ENCODE measurements around the gene INHBE.
"Not testable (repeated sequence)": the region's sequence is repeated elsewhere in the genome, so short reads cannot be mapped to it uniquely, and the experiment has no call there.

INHBE gene

GRCh38 chr12:57441846-57442427, 13.2 kb upstream of the INHBE start:
- DNase-seq: no peak

DNA sequence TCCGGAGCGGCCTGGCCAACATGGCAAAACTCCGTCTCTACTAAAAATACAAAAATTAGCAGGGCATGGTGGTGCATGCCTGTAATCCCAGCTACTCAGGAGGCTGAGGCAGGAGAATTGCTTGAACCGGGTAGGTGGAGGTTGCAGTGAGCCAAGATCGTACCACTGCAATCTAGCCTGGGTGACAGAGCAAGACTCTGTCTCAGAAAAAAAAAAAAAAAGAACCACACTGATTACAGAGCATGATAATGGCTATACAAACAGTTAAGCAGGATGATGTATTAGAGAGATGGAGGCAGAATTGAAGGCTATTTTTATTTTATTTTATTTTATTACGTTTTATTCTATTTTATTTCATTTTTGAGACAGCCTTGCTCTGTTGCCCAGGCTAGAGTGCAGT, 10.8 kb upstream of the INHBE start:
- not testable (repeated sequence) for DNase-seq

DNA sequence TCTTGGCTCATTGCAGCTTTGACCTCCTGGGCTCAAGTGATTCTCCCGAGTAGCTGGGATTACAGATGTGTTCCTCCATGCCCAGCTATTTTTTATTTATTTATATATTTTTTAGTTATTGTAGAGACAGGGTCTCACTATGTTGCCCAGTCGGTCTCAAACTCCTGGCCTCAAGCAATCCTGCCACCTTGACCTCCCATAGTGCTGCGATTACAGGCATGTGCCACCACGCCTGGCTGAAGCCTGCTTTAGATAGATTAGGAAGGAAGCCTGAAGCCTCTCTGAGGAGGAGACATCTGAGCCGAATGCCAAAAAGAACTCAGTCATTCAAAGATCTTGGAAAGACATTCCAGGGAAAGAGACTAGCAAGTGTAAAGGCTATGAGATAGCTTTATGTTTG, 10.4 kb upstream of the INHBE start:
- DNase-seq: no peak

DNA sequence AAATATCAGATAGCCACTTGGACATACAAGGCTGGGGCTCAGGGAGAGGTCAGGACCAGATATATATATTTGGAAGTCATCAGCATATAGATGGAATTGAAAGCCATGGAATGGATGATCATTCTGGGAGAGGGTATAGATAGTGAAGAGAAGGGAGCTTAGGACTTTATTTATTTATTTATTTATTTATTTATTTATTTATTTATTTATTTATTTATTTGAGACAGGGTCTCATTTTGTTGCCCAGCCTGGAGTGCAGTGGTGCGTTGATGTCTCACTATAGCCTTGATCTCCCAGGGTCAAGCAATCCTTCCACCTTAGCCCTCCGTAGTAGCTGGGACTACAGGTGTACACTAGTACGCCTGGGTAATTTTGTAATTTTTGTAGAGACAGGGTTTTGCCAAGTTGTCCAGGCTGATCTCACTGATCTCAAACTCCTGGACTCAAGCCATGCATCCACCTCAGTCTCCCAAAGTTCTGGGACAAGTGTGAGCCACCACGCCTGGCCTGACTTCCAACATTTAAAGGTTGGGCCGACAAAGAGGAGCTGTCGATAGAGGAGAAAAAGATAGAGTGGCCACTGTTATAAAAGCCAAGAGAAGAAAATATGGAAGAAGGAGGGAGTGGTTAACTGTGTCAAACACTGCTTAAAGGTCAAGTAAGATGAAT, 8.7 kb upstream of the INHBE start:
- DNase-seq: no peak

GRCh38 chr12:57448669-57449068, 6.4 kb upstream of the INHBE start:
- no peak for DNase-seq

- DNase-seq: no peak
Measured at GRCh38 chr12:57449375-57449774, 5.7 kb upstream of the INHBE start.

DNA sequence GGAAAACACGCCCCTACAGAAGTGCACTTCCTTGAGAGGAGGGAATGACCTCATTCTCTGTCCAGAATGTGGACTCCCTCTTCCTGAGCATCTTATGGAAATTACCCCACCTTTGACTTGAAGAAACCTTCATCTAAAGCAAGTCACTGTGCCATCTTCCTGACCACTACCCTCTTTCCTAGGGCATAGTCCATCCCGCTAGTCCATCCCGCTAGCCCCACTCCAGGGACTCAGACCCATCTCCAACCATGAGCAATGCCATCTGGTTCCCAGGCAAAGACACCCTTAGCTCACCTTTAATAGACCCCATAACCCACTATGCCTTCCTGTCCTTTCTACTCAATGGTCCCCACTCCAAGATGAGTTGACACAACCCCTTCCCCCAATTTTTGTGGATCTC, 5.0 kb upstream of the INHBE start:
- no peak for DNase-seq

- DNase-seq: no peak
Measured at GRCh38 chr12:57451233-57451778, 3.8 kb upstream of the INHBE start.

DNA sequence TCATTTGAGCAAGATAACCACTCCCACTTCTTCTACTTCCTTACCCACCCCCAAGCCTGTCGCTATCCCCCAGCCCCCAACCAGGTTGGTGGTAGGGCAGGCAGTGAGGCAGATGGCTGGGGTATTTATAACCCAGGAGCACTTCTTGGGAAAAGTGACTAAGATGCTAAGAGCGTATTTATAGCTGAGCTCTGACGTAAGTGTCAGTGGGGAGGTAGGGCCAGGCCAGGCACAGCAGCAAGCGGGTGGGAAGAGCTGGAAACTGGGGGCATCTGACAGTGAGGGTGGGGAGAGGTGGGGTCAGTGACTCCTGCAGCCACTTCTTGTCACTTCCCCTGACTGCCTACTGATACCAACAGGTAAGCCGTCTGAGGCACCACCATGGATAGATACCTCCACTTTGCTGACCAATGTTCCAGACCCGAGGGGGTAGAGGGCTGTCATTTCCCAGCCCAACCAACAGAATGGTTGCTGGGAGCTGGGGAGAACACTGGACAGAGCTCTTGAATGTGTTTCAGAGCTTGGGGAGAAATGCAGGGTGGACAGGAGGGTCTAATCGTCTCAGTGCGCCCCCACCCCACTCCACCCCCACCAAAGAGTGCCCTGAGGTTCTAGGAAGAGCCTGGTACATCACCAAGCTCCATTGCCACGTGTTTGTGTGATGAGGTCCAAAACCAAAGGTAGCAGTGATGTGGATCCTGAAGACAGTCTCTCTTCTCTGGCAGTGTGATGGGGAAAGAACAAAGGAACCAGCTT, 2.7 kb upstream of the INHBE start:
- no peak for DNase-seq

- DNase-seq: peak; percentile 35 to 57
Measured at GRCh38 chr12:57452937-57453509, 2.1 kb upstream of the INHBE start.

DNA sequence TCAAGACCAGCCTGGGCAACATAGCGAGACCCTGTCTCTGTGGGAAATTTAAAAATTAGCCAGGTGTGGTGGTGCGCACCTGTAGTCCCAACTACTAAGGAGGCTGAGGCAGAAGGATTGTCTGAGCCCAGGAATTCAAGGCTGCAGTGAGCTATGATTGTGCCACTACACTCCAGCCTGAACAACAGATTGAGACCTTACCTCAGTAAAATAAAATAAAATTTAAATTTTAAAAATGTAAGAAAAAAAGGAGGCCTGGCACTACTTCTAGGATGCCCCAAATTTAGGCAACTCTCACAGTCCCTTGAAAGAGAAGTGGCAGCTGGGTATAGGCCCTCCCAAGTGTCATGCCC, 918 bp upstream of the INHBE start:
- DNase-seq: no peak

DNA sequence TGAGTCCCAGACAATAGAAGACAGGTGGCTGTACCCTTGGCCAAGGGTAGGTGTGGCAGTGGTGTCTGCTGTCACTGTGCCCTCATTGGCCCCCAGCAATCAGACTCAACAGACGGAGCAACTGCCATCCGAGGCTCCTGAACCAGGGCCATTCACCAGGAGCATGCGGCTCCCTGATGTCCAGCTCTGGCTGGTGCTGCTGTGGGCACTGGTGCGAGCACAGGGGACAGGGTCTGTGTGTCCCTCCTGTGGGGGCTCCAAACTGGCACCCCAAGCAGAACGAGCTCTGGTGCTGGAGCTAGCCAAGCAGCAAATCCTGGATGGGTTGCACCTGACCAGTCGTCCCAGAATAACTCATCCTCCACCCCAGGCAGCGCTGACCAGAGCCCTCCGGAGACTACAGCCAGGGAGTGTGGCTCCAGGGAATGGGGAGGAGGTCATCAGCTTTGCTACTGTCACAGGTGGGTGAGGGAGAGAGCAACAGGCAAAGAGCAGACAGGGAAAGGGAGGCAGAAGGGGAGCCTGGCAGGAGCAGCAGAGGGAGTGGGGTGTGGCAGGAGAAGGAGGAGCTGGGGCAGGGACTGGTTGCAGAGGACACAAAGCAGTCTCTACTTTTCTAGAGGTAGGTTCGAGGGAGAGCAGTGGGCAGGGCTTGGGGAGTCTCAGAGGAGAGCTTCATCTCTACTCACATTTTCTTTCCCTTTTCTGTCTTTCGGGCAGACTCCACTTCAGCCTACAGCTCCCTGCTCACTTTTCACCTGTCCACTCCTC, 452 bp downstream of the INHBE start:
- no peak for DNase-seq

DNA sequence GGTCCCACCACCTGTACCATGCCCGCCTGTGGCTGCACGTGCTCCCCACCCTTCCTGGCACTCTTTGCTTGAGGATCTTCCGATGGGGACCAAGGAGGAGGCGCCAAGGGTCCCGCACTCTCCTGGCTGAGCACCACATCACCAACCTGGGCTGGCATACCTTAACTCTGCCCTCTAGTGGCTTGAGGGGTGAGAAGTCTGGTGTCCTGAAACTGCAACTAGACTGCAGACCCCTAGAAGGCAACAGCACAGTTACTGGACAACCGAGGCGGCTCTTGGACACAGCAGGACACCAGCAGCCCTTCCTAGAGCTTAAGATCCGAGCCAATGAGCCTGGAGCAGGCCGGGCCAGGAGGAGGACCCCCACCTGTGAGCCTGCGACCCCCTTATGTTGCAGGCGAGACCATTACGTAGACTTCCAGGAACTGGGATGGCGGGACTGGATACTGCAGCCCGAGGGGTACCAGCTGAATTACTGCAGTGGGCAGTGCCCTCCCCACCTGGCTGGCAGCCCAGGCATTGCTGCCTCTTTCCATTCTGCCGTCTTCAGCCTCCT, 1.1 kb downstream of the INHBE start:
- peak in 1 of 2 experiments; percentile 19 for DNase-seq

DNA sequence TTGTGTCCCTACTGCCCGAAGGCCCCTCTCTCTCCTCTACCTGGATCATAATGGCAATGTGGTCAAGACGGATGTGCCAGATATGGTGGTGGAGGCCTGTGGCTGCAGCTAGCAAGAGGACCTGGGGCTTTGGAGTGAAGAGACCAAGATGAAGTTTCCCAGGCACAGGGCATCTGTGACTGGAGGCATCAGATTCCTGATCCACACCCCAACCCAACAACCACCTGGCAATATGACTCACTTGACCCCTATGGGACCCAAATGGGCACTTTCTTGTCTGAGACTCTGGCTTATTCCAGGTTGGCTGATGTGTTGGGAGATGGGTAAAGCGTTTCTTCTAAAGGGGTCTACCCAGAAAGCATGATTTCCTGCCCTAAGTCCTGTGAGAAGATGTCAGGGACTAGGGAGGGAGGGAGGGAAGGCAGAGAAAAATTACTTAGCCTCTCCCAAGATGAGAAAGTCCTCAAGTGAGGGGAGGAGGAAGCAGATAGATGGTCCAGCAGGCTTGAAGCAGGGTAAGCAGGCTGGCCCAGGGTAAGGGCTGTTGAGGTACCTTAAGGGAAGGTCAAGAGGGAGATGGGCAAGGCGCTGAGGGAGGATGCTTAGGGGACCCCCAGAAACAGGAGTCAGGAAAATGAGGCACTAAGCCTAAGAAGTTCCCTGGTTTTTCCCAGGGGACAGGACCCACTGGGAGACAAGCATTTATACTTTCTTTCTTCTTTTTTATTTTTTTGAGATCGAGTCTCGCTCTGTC, 1.8 kb downstream of the INHBE start:
- no peak for DNase-seq

GRCh38 chr12:57458665-57459054, 3.6 kb downstream of the INHBE start:
- DNase-seq: no peak

DNA sequence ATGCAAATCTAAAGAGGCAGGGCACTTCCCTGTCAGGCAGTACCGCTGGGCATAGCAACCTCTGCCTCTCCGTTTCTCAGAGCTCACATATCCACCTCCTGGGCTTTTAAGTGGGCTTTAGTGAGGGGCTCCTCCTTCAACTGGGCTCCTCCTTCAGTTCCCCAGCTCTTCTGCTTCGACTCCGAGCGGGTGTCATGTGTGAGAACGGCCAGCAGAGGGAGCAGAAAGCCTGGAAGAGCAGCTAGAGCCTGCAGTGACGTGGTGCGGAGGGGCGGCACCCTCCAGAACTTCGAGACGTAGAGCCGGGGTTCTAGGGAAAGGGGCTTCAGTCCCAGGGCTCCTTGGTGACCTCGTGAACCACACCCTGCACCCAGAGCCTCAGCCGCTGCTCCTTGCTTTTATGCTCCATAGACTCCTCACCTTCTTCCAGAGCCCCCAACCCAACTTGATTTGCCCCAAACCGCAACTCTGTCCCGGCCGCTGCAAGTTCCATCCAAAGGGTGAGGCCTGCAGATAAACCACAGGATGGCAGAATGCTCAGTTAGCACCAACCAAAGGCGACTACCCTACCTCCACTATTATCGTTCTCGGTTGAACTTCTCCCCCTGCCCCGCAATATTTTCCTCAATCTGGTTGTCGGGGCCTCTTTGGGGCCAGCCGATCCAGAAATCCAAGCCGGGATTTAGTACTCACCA, 4.1 kb downstream of the INHBE start:
- peak; percentile 84 to 92 for DNase-seq

DNA sequence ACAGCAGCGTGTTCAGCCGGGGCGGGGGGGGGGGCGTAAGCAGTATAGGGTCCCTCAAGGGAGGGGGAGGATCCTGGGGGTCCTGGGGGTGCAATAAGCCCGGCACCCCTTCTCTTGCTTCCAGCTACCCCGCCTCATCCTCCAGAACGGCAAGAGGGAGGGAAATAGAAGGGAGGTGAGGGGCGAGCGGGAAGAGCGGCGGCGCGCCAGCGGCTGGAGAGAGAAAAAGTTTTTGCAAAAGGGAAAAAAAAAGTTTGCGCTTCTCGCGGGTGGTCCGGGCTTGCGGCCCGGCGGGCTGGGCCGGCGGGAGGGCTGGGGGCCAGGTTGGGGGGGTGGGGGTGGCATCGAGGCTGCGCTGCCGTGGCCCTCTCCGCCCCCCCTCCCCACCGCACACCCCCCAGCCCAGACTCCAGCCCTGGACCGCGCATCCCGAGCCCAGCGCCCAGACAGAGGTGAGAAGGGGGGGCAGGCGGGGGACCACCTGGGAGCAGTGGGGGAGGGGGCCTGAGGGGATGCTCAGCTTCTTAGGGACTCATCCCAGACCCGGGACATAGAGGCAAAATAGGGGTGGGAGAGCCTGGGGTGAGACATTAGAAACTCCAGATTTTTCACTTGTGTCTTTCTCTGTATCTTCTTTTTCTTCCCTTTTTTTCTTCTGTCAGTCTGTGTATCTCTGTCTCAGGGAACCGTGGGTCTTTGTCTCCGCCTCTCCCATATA, 4.8 kb downstream of the INHBE start, which contains the start of gene GLI1:
TSS of gene GLI1 (plus strand) at position 36 of the 718 bp plus-strand sequence. CDS start 3,907 bp downstream, outside the sequence.
- DNase-seq: no peak

DNA sequence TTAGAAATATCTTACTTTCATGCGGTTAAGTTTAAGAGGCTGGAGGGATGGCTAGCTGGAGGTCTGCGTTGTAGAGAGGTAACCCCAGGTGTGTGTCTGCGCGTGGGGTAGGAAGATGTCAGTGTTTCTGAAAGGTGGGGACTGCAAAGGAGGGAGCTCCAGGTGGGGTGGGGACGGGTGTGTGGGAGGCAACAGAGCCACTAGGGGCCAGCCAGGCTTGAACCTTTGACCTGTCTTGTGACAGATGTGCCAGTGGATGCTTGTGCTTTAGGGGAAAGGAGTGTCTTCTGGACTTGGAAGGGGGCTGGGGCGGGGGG, 5.3 kb downstream of the INHBE start:
- no peak for DNase-seq

GRCh38 chr12:57460841-57461275, 5.8 kb downstream of the INHBE start:
- DNase-seq: no peak

DNA sequence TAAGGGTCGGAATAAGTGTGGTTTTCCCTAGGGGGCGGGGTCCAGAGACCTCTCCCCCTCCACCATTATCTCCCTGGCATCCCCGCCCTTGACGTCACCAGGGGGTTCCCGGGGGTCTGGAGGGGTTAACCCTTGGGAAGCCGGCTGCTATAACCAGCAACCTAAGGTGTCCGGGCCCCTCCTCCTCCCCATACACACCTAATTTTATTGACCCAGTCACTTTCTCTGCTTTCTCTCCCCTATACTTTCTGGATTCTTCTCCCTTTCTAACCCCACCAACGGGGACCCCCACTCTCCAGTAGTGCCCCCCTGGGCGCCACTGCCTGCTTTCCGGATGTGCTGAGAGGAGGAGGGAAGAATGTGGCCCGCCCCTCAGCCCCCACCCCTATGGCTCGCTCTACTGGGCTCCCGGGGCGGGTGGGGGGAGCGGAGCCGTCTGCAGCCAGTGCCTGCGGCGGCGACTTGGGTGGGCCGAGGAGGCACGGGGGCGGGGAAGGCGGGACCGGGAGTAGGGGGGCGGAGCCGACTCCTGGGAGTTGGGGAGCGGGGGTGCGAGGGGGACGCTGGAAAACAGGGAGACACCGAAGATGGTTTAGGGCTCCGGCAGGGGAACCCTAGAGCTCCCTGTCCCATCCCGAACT, 6.3 kb downstream of the INHBE start:
- DNase-seq: no peak

Measured in AML-193 (cell line).